IMR-90 (cell line): ENCODE measurements around the gene TGFBR1. TPM values are rescaled to one million over a fixed set of nuclear protein-coding genes. Genes with fewer than 3 reads are reported as not detected.

Experiments used
- ATAC-seq: fragments of 200-7000 bp; cut with Tn5 transposase; 2 replicates; pipeline ENCODE4 v1.9.1; 2020; ENCODE audit warnings: low read depth, mild to moderate bottlenecking, moderate library complexity
- BruUV-seq: library from RNA; stranded (reverse); fragments of 400-500 nt; replicated peaks from 2 replicates; lab custom pipeline; 2021; lab: Mats Ljungman, UMichigan
- CTCF ChIA-PET: fragments of 300-600 bp; formaldehyde crosslinking; extraction: SDS; loops from one replicate; lab custom pipeline; 2021; ENCODE audit warnings: antibody characterized with exemption; lab: Yijun Ruan, JAX
- POLR2A ChIA-PET: fragments of 300-600 bp; sonication (Branson Sonifier 250); formaldehyde crosslinking; loops from one replicate; lab custom pipeline; 2022; ENCODE audit warnings: antibody characterized with exemption; ENCODE audit not compliant: unreplicated experiment; lab: Charles Lee
- DNase-seq: peaks from one replicate; pipeline ENCODE4 v3.0.0; 2013
- H2AFZ ChIP-seq: replicated peaks from 2 replicates; pipeline ENCODE3; 2013; ENCODE audit warnings: low read length, mild to moderate bottlenecking; ENCODE audit not compliant: poor library complexity
- H2AK5ac ChIP-seq: 2 replicates; pipeline ENCODE4 v1.6.1; 2013; ENCODE audit warnings: low read depth, low read length, inconsistent platforms
- H2AK9ac ChIP-seq: replicated peaks from 2 replicates; pipeline ENCODE3; 2013; ENCODE audit warnings: mild to moderate bottlenecking, low read depth, low read length, moderate library complexity; ENCODE audit not compliant: poor library complexity
- H2BK120ac ChIP-seq: 2 replicates; pipeline ENCODE4 v1.6.1; 2013; ENCODE audit warnings: low read depth, low read length, inconsistent platforms
- H2BK15ac ChIP-seq: 3 replicates; pipeline ENCODE4 v1.6.1; 2013; ENCODE audit warnings: low read depth, low read length, inconsistent platforms
- H2BK20ac ChIP-seq: 2 replicates; pipeline ENCODE4 v1.6.1; 2013; ENCODE audit warnings: low read depth, mild to moderate bottlenecking, inconsistent platforms, low read length, moderate library complexity
- H2BK5ac ChIP-seq: 2 replicates; pipeline ENCODE4 v1.6.1; 2013; ENCODE audit warnings: mild to moderate bottlenecking, low read depth, low read length, inconsistent platforms; ENCODE audit not compliant: poor library complexity, severe bottlenecking
- H3K14ac ChIP-seq: replicated peaks from 2 replicates; pipeline ENCODE4 v1.6.1; 2013; ENCODE audit warnings: low read depth, low read length, inconsistent platforms
- H3K18ac ChIP-seq: 2 replicates; pipeline ENCODE4 v1.6.1; 2013; ENCODE audit warnings: low read depth, low read length, control low read depth
- H3K23ac ChIP-seq: 2 replicates; pipeline ENCODE4 v1.6.1; 2013; ENCODE audit warnings: low read depth, low read length, inconsistent platforms
- H3K27ac ChIP-seq: 2 replicates; pipeline ENCODE4 v1.5.1; 2013; ENCODE audit warnings: mild to moderate bottlenecking, control low read depth, low read length; ENCODE audit not compliant: insufficient read depth
- H3K27me3 ChIP-seq: 2 replicates; pipeline ENCODE4 v1.6.1; 2013; ENCODE audit warnings: low read length; ENCODE audit not compliant: control insufficient read depth, insufficient read depth
- H3K36me3 ChIP-seq: 2 replicates; pipeline ENCODE4 v1.6.1; 2013; ENCODE audit warnings: low read length, mixed read lengths; ENCODE audit not compliant: control insufficient read depth, insufficient read depth
- H3K4ac ChIP-seq: 2 replicates; pipeline ENCODE4 v1.6.1; 2013; ENCODE audit warnings: low read depth, low read length, inconsistent platforms
- H3K4me1 ChIP-seq: 2 replicates; pipeline ENCODE4 v1.6.1; 2013; ENCODE audit warnings: low read length, mixed read lengths; ENCODE audit not compliant: control insufficient read depth, insufficient read depth
- H3K4me2 ChIP-seq: 2 replicates; pipeline ENCODE4 v1.6.1; 2013; ENCODE audit warnings: low read depth, mild to moderate bottlenecking, control low read depth, low read length, moderate library complexity
- H3K4me3 ChIP-seq: 2 replicates; pipeline ENCODE4 v1.5.1; 2013; ENCODE audit warnings: low read depth, mild to moderate bottlenecking, control low read depth, low read length, moderate library complexity; ENCODE audit not compliant: insufficient read depth
- H3K56ac ChIP-seq: 2 replicates; pipeline ENCODE4 v1.6.1; 2013; ENCODE audit warnings: low read length, inconsistent platforms; ENCODE audit not compliant: insufficient read depth; ENCODE audit errors: extremely low read depth
- H3K79me1 ChIP-seq, 2 experiments: 2 replicates each; pipeline ENCODE4 v1.6.1; 2013; ENCODE audit warnings: low read length in 2 of 2, inconsistent platforms in 1 of 2, low read depth in 1 of 2
- H3K9ac ChIP-seq: 2 replicates; pipeline ENCODE4 v1.6.1; 2013; ENCODE audit warnings: low read depth, low read length, control low read depth
- H3K9me1 ChIP-seq: 2 replicates; pipeline ENCODE4 v1.6.1; 2013; ENCODE audit warnings: low read length, inconsistent platforms; ENCODE audit not compliant: insufficient read depth
- H3K9me3 ChIP-seq: 2 replicates; pipeline ENCODE4 v1.6.1; 2013; ENCODE audit warnings: low read length; ENCODE audit not compliant: control insufficient read depth, insufficient read depth
- H4K20me1 ChIP-seq: 2 replicates; pipeline ENCODE4 v1.6.1; 2013; ENCODE audit warnings: low read length, inconsistent platforms; ENCODE audit not compliant: insufficient read depth
- H4K5ac ChIP-seq: 2 replicates; pipeline ENCODE4 v1.6.1; 2013; ENCODE audit warnings: mild to moderate bottlenecking, low read depth, low read length, control low read depth
- H4K8ac ChIP-seq, 2 experiments: 2 replicates each; pipeline ENCODE4 v1.6.1; 2013; ENCODE audit warnings: low read depth in 2 of 2, low read length in 2 of 2, control low read depth in 1 of 2, inconsistent platforms in 1 of 2
- H4K91ac ChIP-seq: 2 replicates; pipeline ENCODE4 v1.6.1; 2013; ENCODE audit warnings: low read depth, low read length, inconsistent platforms; ENCODE audit not compliant: insufficient read depth
- BHLHE40 ChIP-seq: fragments of 150-350 bp; IDR thresholded peaks from 2 replicates; pipeline ENCODE4 v1.6.1; 2016; ENCODE audit warnings: mild to moderate bottlenecking, low read depth, low read length
- CTCF ChIP-seq: conservative IDR thresholded peaks from 2 replicates; pipeline ENCODE4 v1.5.1; 2012; ENCODE audit warnings: mild to moderate bottlenecking, low read depth, low read length, improper control_type of control experiment
- FOS ChIP-seq: fragments of 150-350 bp; IDR thresholded peaks from 2 replicates; pipeline ENCODE4 v1.6.1; 2016; ENCODE audit warnings: low read depth, low read length
- MAFK ChIP-seq: IDR thresholded peaks from 2 replicates; pipeline ENCODE4 v1.6.1; 2012; ENCODE audit warnings: low read depth, low read length, improper control_type of control experiment
- RAD21 ChIP-seq: IDR thresholded peaks from 2 replicates; pipeline ENCODE4 v1.6.1; 2012; ENCODE audit warnings: low read length, improper control_type of control experiment
- RFX5 ChIP-seq: IDR thresholded peaks from 2 replicates; pipeline ENCODE4 v1.8.0; 2012; ENCODE audit warnings: low read depth, mild to moderate bottlenecking, low read length, moderate library complexity
- SMC3 ChIP-seq: fragments of 150-350 bp; IDR thresholded peaks from 2 replicates; pipeline ENCODE4 v1.6.1; 2016; ENCODE audit warnings: low read depth, mild to moderate bottlenecking, antibody characterized with exemption, low read length, moderate library complexity
- USF2 ChIP-seq: fragments of 150-350 bp; IDR thresholded peaks from 2 replicates; pipeline ENCODE4 v1.6.1; 2017; ENCODE audit warnings: mild to moderate bottlenecking, antibody characterized with exemption, low read length, low read depth
- WGBS, 2 experiments: methylation state at CpG; one replicate each; pipeline versions ENCODE4 v1.1.5 to v1.1.7; 2013; ENCODE audit warnings: missing lambda C conversion rate in 2 of 2; ENCODE audit not compliant: insufficient read length in 1 of 2; ENCODE audit errors: extremely low coverage in 2 of 2; 5-methylcytosine and 5-hydroxymethylcytosine counted together
- dilution Hi-C: fragments of 300-500 bp; cut with HindIII; formaldehyde crosslinking; loops from one replicate; pipeline ENCODE4 v1.14.3; 2018; ENCODE audit warnings: low sequenced_read_pairs; ENCODE audit not compliant: unreplicated experiment
- in situ Hi-C: fragments of 300-500 bp; cut with MboI; formaldehyde crosslinking; loops from 3 replicates; pipeline ENCODE4 v1.14.3; 2019; ENCODE audit warnings: low sequenced_read_pairs, inconsistent platforms, mixed read lengths
- intact Hi-C: fragments of 100-400 bp; cut with micrococcal nuclease; formaldehyde crosslinking; loops from 2 replicates; pipeline ENCODE4 v1.10.0; 2022
- polyA plus RNA-seq, 3 experiments: library from polyadenylated mRNA; depleted of rRNA; stranded (reverse); fragments of >200 nt; gene quantifications; 2 replicates each; pipeline ENCODE4 v1.2.3, GENCODE V29; 2012; ENCODE audit warnings: low replicate concordance in 1 of 3
- total RNA-seq: library from RNA; depleted of rRNA; stranded (reverse); fragments of >200 nt; gene quantifications from 2 replicates; pipeline ENCODE4 v1.2.3, GENCODE V29; 2012

The TGFBR1 gene
- total and polyA plus RNA-seq, 2 of the 4 experiments (the other 2 are of a cell fraction): 15.1 to 75.3 TPM

- dilution Hi-C loops: no loop called here
- peaks cover 13% of the 10 kb centered on the region for H3K4me1 ChIP-seq
- in situ Hi-C loops: loop anchor here (25.0 kb wide), 1 partner anchor 1411 kb away; the partner anchor contains the start of gene CAVIN4
- H3K4ac ChIP-seq: no peak overlapping the region
- no peak overlapping the region for H3K9ac ChIP-seq
- no peak overlapping the region for H4K91ac ChIP-seq
- ATAC-seq (peak; percentile 24; the same call in 1 of the 2 replicates), DNase-seq (no peak)
- no peak overlapping the region for H2BK120ac ChIP-seq
- H2BK20ac ChIP-seq: no peak overlapping the region
- H2AK9ac ChIP-seq: no peak overlapping the region
- no peak overlapping the region for H2AFZ ChIP-seq
- H3K23ac ChIP-seq: no peak overlapping the region
- no peak overlapping the region for H3K14ac ChIP-seq
- H2AK5ac ChIP-seq: no peak overlapping the region
- TF ChIP-seq SMC3 (no peak), BHLHE40 (no peak), USF2 (no peak), RFX5 (no peak), CTCF (no peak), MAFK (no peak), FOS (no peak), RAD21 (no peak)
- no peaks in the 10 kb centered on the region for H3K9me3 ChIP-seq
- intact Hi-C loops: no loop called here
- no peak overlapping the region for H3K4me3 ChIP-seq
- H4K20me1 ChIP-seq: no peaks in the 10 kb centered on the region
- peaks cover 2% of the 10 kb centered on the region; the same call in 1 of the 2 replicates for H3K9me1 ChIP-seq
- no peak overlapping the region for H3K18ac ChIP-seq
- H4K8ac ChIP-seq: no peak overlapping the region
- BruUV-seq: no TSS peak
- H3K27ac ChIP-seq: no peak overlapping the region
- ChIA-PET POLR2A (no interaction called here), CTCF (no interaction called here)
- no peak overlapping the region for H4K5ac ChIP-seq
- H3K27me3 ChIP-seq: no peaks in the 10 kb centered on the region
- no peak overlapping the region for H2BK5ac ChIP-seq
- no CpG with 5 or more reads among the region's 4 CpGs for WGBS, 2 experiments
- H3K79me1 ChIP-seq: no peaks in the 10 kb centered on the region
- H2BK15ac ChIP-seq: no peak overlapping the region
- H3K36me3 ChIP-seq: no peaks in the 10 kb centered on the region
- no peak overlapping the region for H3K56ac ChIP-seq
- no peak overlapping the region for H3K4me2 ChIP-seq
These were observed 71.7 kb downstream of the TGFBR1 start for GRCh38 chr9:99176527-99177013.
